ENCODE measurements around the gene CNST.

GRCh38 chr1:246566813-246567645 is 773 bp downstream of the CNST start:
- no peak; the same call in 1 of the 2 replicates for TF ChIP-seq POLR2A (IDR thresholded peaks at IDR 0.05; ENCODE audit: low read depth, low read length)
- no peak for TF ChIP-seq TAF1 (IDR thresholded peaks at IDR 0.05; ENCODE audit: low read depth, low read length)
